ENCODE data around the gene BMP10.

BMP10 gene

DNA sequence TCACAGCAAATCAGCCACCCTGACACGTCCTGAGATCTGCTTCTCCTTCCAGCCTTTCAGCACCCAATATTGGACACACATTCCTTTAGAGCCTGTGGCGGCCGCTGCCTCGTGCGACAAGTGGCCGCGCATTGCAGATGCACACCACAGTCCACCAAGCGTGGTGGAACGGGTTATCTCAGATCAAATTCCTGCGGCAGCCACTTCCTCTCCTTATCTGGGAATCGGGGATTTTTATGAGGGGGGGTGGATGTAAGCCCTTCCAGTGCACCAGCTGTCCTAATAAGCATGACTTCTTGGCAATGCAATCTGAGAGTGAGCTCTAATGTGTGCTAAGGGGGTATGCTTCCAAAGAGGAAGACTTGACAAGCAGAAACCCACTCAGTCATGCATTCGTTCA lies 18.3 kb upstream of the BMP10 start:
- Histone ChIP-seq H3K9ac (no peak overlapping the region), H3K79me2 (ENCODE audit: insufficient read depth, low read depth) (no peaks in the 10 kb centered on the region), H4K20me1 (ENCODE audit: insufficient read depth) (no peaks in the 10 kb centered on the region), H3K4me3 (IDR thresholded peaks at IDR 0.05; ENCODE audit: insufficient read depth, low read depth, low read length) (no peak overlapping the region), H3K27ac (no peak overlapping the region), H3K4me1 (ENCODE audit: low read depth, poor library complexity, severe bottlenecking) (no peaks in the 10 kb centered on the region), H3K4me2 (no peak overlapping the region), H3K36me3 (ENCODE audit: insufficient read depth) (no peaks in the 10 kb centered on the region), H3K27me3 (ENCODE audit: insufficient read depth, low read depth) (no peaks in the 10 kb centered on the region), H2AFZ (ENCODE audit: low read depth) (no peak overlapping the region)
- TF ChIP-seq, protein P1, sequence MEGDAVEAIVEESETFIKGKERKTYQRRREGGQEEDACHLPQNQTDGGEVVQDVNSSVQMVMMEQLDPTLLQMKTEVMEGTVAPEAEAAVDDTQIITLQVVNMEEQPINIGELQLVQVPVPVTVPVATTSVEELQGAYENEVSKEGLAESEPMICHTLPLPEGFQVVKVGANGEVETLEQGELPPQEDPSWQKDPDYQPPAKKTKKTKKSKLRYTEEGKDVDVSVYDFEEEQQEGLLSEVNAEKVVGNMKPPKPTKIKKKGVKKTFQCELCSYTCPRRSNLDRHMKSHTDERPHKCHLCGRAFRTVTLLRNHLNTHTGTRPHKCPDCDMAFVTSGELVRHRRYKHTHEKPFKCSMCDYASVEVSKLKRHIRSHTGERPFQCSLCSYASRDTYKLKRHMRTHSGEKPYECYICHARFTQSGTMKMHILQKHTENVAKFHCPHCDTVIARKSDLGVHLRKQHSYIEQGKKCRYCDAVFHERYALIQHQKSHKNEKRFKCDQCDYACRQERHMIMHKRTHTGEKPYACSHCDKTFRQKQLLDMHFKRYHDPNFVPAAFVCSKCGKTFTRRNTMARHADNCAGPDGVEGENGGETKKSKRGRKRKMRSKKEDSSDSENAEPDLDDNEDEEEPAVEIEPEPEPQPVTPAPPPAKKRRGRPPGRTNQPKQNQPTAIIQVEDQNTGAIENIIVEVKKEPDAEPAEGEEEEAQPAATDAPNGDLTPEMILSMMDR (conservative IDR thresholded peaks at IDR 0.05; ENCODE audit: low read depth, low read length): no peak

DNA sequence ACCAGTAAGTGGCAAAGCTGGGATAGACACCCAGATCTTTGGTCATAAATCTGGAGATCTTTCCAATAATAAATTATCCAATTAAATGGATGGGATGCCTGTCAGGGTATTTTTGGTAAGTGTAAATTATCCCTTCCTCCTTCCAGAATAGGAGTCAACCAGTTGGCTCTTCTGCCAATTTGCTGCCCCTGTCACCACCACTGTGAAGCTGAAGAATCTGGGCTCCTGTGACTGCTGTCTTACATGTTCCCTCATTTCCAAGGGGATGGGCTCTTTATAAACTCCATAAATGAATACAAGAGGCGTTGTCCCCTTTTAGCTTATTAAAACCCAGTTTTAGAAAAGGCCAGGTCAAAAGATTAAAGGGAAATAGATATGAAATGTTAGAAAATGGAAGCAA lies 17.8 kb upstream of the BMP10 start:
- no peak overlapping the region for H3K9ac ChIP-seq
- H3K27ac ChIP-seq: no peak overlapping the region
- H3K4me1 ChIP-seq (ENCODE audit: low read depth, poor library complexity, severe bottlenecking): no peaks in the 10 kb centered on the region
- no peaks in the 10 kb centered on the region for H3K79me2 ChIP-seq (ENCODE audit: insufficient read depth, low read depth)
- no peak overlapping the region for H3K4me2 ChIP-seq
- TF ChIP-seq, protein P1 (conservative IDR thresholded peaks at IDR 0.05; ENCODE audit: low read depth, low read length): no peak
- no peak overlapping the region for H3K4me3 ChIP-seq (IDR thresholded peaks at IDR 0.05; ENCODE audit: insufficient read depth, low read depth, low read length)
- H3K36me3 ChIP-seq (ENCODE audit: insufficient read depth): no peaks in the 10 kb centered on the region
- no peaks in the 10 kb centered on the region for H4K20me1 ChIP-seq (ENCODE audit: insufficient read depth)
- H3K27me3 ChIP-seq (ENCODE audit: insufficient read depth, low read depth): no peaks in the 10 kb centered on the region
- no peak overlapping the region for H2AFZ ChIP-seq (ENCODE audit: low read depth)

DNA sequence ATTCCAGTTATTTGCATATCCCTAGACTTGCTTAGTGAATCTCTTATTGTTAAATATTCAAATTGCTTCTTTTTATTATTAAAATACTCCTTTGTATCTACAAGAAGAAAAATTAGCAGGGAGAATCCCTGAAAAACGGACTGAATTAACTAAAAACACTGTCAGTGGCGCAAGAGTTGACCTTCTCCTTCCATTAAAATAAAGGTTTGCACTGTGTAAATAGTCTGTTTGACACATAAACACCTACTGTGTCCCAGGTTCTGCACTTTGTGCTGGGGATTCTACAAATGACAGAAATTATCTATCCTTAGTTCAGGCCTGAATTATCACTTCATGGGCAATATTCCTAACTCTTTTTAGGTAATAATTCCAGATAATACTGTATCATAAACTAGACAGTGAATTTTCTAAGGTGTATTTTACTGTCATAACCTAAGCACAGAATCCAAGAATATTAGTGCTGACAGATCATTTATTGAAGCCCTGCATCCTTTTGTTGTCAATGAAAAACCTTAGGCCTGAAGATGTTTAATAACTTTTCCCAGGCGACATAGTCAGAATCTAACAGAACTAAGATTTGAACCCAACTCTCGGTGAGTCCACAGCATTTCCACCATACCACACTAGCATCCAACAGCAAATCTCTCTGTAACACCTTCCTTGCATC lies 17.0 kb upstream of the BMP10 start:
- Histone ChIP-seq H3K4me1 (ENCODE audit: low read depth, poor library complexity, severe bottlenecking) (no peaks in the 10 kb centered on the region), H3K36me3 (ENCODE audit: insufficient read depth) (no peaks in the 10 kb centered on the region), H3K79me2 (ENCODE audit: insufficient read depth, low read depth) (no peaks in the 10 kb centered on the region), H4K20me1 (ENCODE audit: insufficient read depth) (no peaks in the 10 kb centered on the region), H2AFZ (ENCODE audit: low read depth) (no peak overlapping the region), H3K27me3 (ENCODE audit: insufficient read depth, low read depth) (no peaks in the 10 kb centered on the region), H3K9ac (no peak overlapping the region), H3K4me3 (IDR thresholded peaks at IDR 0.05; ENCODE audit: insufficient read depth, low read depth, low read length) (no peak overlapping the region), H3K27ac (no peak overlapping the region), H3K4me2 (no peak overlapping the region)
- TF ChIP-seq, protein P1 (conservative IDR thresholded peaks at IDR 0.05; ENCODE audit: low read depth, low read length): no peak

DNA sequence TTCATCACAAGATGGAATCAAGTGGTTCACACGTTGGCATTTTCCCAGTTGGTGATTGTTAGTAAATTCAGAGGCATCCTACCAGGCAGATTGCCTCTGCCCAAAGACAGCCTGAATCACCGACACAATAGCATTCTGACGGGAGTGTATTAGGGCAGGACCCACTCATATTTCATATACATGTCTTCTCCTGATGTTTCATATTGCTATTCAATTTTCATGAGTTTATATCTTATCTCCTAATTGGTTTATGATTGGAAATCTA lies 14.5 kb upstream of the BMP10 start:
- Histone ChIP-seq H3K27ac (no peak overlapping the region), H4K20me1 (ENCODE audit: insufficient read depth) (no peaks in the 10 kb centered on the region)
- TF ChIP-seq, protein P1 (conservative IDR thresholded peaks at IDR 0.05; ENCODE audit: low read depth, low read length): no peak

More for the DNA sequence above, 14.5 kb upstream of the BMP10 start:
- Histone ChIP-seq H3K9ac (no peak overlapping the region), H3K4me1 (ENCODE audit: low read depth, poor library complexity, severe bottlenecking) (no peaks in the 10 kb centered on the region), H3K36me3 (ENCODE audit: insufficient read depth) (no peaks in the 10 kb centered on the region), H2AFZ (ENCODE audit: low read depth) (no peak overlapping the region), H3K4me2 (no peak overlapping the region), H3K79me2 (ENCODE audit: insufficient read depth, low read depth) (no peaks in the 10 kb centered on the region), H3K27me3 (ENCODE audit: insufficient read depth, low read depth) (no peaks in the 10 kb centered on the region), H3K4me3 (IDR thresholded peaks at IDR 0.05; ENCODE audit: insufficient read depth, low read depth, low read length) (no peak overlapping the region)

All from KMS-11 (cell line).